ENCODE results near the gene CDIPT.

CDIPT gene

DNA sequence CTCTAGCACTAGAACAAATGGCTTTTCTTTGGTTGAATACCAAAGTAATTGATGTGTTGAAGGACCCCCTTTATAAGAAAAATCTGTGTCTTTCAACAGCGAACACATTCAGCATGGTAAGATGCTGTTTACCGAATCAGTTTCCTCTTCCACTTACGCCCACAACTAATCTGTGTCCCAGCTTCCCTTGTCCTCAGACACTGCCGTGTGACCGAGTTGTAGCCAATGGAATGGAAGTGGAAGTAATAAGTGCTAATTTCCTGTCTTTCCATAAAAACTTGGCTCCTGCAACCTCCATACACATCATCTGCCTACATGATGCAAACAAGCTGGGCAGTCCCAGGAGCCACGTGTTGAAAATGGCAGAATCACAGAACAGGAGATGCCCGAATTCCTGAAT, 10.4 kb downstream of the CDIPT start:
- H3K27me3 ChIP-seq (ENCODE audit: control insufficient read depth, insufficient read depth, low read length): no peaks in the 10 kb centered on the region

DNA sequence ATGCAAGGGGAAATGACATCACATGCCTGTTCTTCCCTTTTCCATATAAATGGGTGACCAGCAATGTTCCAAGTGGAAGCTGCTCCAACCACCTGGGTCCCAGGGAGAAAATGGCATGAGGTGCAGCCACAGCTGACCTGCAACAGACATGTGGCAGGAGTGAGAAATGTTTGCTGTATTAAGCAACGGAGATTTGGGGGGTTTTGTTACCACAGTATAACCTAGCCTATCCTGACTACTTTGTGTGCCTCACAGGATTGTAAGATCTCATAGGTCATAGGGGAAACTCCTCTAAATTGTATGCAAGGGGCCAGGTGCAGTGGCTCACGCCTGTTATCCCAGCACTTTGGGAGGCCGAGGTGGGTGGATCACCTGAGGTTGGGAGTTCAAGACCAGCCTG, 12.0 kb downstream of the CDIPT start:
- Histone ChIP-seq H3K36me3 (ENCODE audit: control insufficient read depth, low read depth, low read length) (no peaks in the 10 kb centered on the region), H3K4me3 (ENCODE audit: low read length) (no peak overlapping the region), H3K4me1 (ENCODE audit: control insufficient read depth, low read depth, low read length) (no peaks in the 10 kb centered on the region), H3K9ac (ENCODE audit: low read length) (no peak overlapping the region), H3K27ac (ENCODE audit: low read length) (no peak overlapping the region), H3K27me3 (ENCODE audit: control insufficient read depth, insufficient read depth, low read length) (no peaks in the 10 kb centered on the region), H3K9me3 (ENCODE audit: control insufficient read depth, low read depth, low read length) (no peaks in the 10 kb centered on the region)

More for the DNA sequence above, 10.4 kb downstream of the CDIPT start:
- no peaks in the 10 kb centered on the region for H3K36me3 ChIP-seq (ENCODE audit: control insufficient read depth, low read depth, low read length)
- no peak overlapping the region for H3K27ac ChIP-seq (ENCODE audit: low read length)
- H3K9ac ChIP-seq (ENCODE audit: low read length): no peak overlapping the region
- H3K4me1 ChIP-seq (ENCODE audit: control insufficient read depth, low read depth, low read length): no peaks in the 10 kb centered on the region
- H3K4me3 ChIP-seq (ENCODE audit: low read length): no peak overlapping the region
- no peaks in the 10 kb centered on the region for H3K9me3 ChIP-seq (ENCODE audit: control insufficient read depth, low read depth, low read length)

DNA sequence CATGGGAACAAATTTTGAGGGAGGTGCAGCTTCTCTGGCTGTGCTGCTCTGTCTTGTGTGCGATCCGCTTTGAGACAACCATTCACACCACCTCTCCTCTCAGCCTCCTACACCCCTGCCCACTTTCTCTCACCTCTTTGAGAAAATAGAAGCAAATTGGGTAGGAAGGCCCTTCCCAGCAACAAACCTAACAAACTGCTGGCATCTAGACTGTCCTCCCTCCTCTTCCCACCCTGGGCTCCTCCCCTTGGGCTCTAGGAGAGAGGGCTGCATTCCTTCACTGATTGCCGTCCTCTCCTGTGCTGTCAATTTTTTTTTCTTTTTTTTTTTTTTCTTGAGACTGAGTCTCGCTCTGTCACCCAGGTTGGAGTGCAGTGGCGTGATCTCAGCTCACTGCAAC, 13.5 kb downstream of the CDIPT start:
- Histone ChIP-seq H3K4me1 (ENCODE audit: control insufficient read depth, low read depth, low read length) (no peaks in the 10 kb centered on the region), H3K9me3 (ENCODE audit: control insufficient read depth, low read depth, low read length) (no peaks in the 10 kb centered on the region), H3K9ac (ENCODE audit: low read length) (no peak overlapping the region), H3K27ac (ENCODE audit: low read length) (no peak overlapping the region), H3K36me3 (ENCODE audit: control insufficient read depth, low read depth, low read length) (no peaks in the 10 kb centered on the region), H3K27me3 (ENCODE audit: control insufficient read depth, insufficient read depth, low read length) (no peaks in the 10 kb centered on the region), H3K4me3 (ENCODE audit: low read length) (no peak overlapping the region)

DNA sequence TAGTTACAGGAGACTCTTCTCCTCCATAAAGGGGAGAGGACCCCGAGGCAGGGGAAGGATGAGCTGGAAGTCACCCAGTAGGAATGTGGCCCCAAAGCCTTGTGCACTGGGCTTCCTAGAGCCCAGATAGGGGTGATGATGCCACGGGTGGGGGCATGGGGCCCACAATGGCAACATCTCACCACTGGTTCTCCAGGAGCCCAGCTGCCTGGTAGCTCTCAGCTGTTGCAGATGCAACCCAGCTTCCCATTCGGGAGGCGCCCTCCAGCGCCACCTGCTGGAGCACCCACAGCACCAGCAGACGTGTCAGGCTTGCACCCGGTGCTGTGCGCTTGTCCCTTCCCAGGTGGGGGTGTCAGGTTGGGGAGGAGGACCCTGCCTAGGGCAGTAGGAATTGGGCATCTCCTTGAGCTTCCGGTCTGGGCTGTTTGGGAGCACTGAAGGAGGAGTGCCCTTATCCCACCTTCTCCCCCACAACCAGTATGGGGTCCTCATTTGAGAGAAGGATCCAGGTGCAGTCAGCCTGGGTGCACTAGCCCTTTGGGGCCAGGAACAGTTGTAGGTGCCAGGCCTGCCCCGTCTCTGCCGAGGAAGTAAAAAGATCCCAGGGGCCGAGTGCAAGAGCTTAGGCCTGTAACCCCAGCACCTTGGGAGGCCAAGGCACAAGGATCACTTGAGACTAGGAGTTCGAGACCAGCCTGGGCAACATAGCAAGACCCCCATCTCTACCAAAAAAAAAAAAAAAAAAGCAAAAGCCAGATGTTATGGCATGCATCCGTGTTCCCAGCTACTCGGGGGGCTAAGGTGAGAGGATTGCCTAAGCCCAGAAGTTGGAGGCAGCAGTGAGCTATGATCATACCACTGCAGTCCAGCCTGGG, 14.4 kb downstream of the CDIPT start:
- no peaks in the 10 kb centered on the region for H3K9me3 ChIP-seq (ENCODE audit: control insufficient read depth, low read depth, low read length)
- no peaks in the 10 kb centered on the region for H3K36me3 ChIP-seq (ENCODE audit: control insufficient read depth, low read depth, low read length)

DNA sequence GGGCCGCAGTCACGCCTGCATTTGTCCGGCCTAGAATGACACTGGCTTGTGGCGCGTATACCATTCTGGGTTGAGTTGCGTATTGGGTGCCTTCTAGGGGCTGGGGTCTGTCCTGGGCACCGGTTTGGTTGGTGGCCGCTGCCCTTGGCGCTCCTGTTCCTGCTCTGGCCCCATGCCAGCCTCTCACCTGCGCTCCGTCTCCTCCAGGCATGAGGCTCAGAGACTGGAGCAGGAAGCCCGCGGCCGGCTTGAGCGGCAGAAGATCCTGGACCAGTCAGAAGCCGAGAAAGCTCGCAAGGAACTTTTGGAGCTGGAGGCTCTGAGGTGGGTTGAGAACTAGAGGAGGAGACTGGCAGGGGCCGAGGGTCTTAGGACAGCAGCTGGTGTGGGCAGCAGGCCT, 17.4 kb downstream of the CDIPT start:
- no peaks in the 10 kb centered on the region for H3K9me3 ChIP-seq (ENCODE audit: control insufficient read depth, low read depth, low read length)
- no peak overlapping the region for H3K9ac ChIP-seq (ENCODE audit: low read length)
- H3K27me3 ChIP-seq (ENCODE audit: control insufficient read depth, insufficient read depth, low read length): no peaks in the 10 kb centered on the region
- no peaks in the 10 kb centered on the region for H3K4me1 ChIP-seq (ENCODE audit: control insufficient read depth, low read depth, low read length)
- H3K4me3 ChIP-seq (ENCODE audit: low read length): no peak overlapping the region
- H3K36me3 ChIP-seq (ENCODE audit: control insufficient read depth, low read depth, low read length): no peaks in the 10 kb centered on the region
- no peak overlapping the region for H3K27ac ChIP-seq (ENCODE audit: low read length)

More for the DNA sequence above, 14.4 kb downstream of the CDIPT start:
- Histone ChIP-seq H3K4me1 (ENCODE audit: control insufficient read depth, low read depth, low read length) (no peaks in the 10 kb centered on the region), H3K27me3 (ENCODE audit: control insufficient read depth, insufficient read depth, low read length) (no peaks in the 10 kb centered on the region), H3K9ac (ENCODE audit: low read length) (no peak overlapping the region), H3K27ac (ENCODE audit: low read length) (no peak overlapping the region), H3K4me3 (ENCODE audit: low read length) (no peak overlapping the region)

DNA sequence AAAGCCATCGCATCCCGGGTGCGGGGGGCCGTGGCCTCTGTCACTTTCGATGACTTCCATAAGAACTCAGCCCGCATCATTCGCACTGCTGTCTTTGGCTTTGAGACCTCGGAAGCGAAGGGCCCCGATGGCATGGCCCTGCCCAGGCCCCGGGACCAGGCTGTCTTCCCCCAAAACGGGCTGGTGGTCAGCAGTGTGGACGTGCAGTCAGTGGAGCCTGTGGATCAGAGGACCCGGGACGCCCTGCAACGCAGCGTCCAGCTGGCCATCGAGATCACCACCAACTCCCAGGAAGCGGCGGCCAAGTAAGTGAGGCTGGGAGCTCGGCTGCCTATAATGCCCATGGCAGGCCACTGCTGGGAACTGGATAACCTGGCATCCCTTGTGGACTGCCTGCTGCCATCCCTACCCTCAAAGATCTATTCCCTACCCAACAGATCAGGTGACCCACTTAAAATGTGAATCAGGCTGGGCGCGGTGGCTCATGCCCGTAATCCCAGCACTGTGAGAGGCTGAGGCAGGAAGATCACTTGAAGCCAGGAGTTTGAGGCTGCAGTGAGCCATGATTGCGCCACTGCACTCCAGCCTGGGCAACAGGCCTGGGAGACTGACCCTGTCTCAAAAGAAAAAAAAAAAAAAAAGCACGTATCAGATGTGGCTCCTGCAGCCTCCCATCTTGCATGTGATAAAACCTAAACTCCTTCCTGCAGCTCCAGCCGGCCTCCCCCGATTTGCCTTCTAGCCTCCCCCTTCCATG, 18.3 kb downstream of the CDIPT start:
- H3K9me3 ChIP-seq (ENCODE audit: control insufficient read depth, low read depth, low read length): no peaks in the 10 kb centered on the region
- no peaks in the 10 kb centered on the region for H3K36me3 ChIP-seq (ENCODE audit: control insufficient read depth, low read depth, low read length)
- H3K9ac ChIP-seq (ENCODE audit: low read length): no peak overlapping the region
- H3K4me1 ChIP-seq (ENCODE audit: control insufficient read depth, low read depth, low read length): no peaks in the 10 kb centered on the region
- H3K27me3 ChIP-seq (ENCODE audit: control insufficient read depth, insufficient read depth, low read length): no peaks in the 10 kb centered on the region
- H3K4me3 ChIP-seq (ENCODE audit: low read length): no peak overlapping the region
- H3K27ac ChIP-seq (ENCODE audit: low read length): no peak overlapping the region

DNA sequence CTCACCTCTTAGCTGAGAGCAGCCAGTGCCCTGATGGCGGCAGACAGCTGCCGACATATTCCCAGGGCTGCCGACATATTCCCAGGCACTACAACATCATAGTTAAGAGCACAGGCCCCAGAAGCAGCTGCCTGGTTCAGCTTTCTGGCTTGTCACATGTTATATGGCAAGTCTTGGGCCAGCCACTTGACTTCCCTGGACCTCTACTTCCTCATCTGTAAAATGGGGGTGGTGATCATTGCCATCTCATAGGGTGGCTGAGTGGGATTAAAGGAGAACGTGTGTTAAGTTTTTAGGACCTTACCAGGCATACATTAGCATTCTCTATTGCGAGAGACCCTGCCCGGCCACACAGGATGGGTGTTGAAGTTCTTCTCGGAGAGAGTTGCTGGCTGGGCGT, 19.1 kb downstream of the CDIPT start:
- Histone ChIP-seq H3K9me3 (ENCODE audit: control insufficient read depth, low read depth, low read length) (no peaks in the 10 kb centered on the region), H3K9ac (ENCODE audit: low read length) (no peak overlapping the region), H3K27me3 (ENCODE audit: control insufficient read depth, insufficient read depth, low read length) (no peaks in the 10 kb centered on the region), H3K4me1 (ENCODE audit: control insufficient read depth, low read depth, low read length) (no peaks in the 10 kb centered on the region), H3K36me3 (ENCODE audit: control insufficient read depth, low read depth, low read length) (no peaks in the 10 kb centered on the region), H3K4me3 (ENCODE audit: low read length) (no peak overlapping the region), H3K27ac (ENCODE audit: low read length) (no peak overlapping the region)

DNA sequence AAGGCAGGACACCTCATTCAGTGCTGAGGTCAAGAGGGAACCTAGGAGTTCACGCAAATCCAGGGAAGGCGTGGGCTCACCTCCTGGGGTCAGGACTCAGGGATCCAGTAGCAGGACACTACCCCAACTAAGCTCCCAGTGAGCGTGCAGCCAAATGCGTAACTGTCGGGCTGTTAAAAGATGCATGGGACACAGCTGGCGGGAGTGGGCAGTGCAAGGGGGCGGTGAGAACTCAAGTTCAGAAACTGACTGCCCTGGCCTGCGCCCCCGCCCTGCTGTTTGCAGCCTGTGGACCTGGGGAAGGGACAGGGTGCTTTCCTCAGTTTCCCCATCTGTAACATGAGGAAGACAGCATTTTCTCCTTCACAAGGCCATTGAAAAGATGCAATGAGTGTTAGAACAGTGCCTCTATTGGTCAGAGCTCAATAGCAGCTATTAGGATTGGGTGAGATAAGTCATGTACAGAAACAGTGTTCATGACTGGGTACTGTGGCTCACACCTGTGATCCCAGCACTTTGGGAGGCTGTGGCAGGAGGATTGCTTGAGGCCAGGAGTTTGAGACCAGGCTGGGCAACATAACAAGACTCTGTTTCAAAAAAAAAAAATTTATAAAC, 20.2 kb downstream of the CDIPT start:
- H3K4me3 ChIP-seq (ENCODE audit: low read length): no peak overlapping the region
- no peaks in the 10 kb centered on the region for H3K4me1 ChIP-seq (ENCODE audit: control insufficient read depth, low read depth, low read length)
- H3K27me3 ChIP-seq (ENCODE audit: control insufficient read depth, insufficient read depth, low read length): no peaks in the 10 kb centered on the region
- H3K9ac ChIP-seq (ENCODE audit: low read length): no peak overlapping the region
- no peaks in the 10 kb centered on the region for H3K9me3 ChIP-seq (ENCODE audit: control insufficient read depth, low read depth, low read length)
- H3K36me3 ChIP-seq (ENCODE audit: control insufficient read depth, low read depth, low read length): no peaks in the 10 kb centered on the region
- no peak overlapping the region for H3K27ac ChIP-seq (ENCODE audit: low read length)

DNA sequence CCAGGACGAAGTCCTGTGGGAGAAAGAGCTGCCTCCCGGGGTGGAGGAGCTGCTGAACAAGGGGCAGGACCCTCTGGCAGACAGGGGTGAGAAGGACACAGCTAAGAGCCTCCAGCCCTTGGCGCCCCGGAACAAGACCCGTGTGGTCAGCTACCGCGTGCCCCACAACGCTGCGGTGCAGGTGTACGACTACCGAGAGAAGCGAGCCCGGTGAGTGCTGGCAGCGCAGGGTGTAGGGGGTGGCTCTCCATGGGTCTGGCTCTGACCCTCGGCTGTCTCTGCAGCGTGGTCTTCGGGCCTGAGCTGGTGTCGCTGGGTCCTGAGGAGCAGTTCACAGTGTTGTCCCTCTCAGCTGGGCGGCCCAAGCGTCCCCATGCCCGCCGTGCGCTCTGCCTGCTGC, 21.4 kb downstream of the CDIPT start:
- Histone ChIP-seq H3K4me3 (ENCODE audit: low read length) (no peak overlapping the region), H3K36me3 (ENCODE audit: control insufficient read depth, low read depth, low read length) (no peaks in the 10 kb centered on the region), H3K27me3 (ENCODE audit: control insufficient read depth, insufficient read depth, low read length) (no peaks in the 10 kb centered on the region), H3K9ac (ENCODE audit: low read length) (no peak overlapping the region), H3K27ac (ENCODE audit: low read length) (no peak overlapping the region), H3K9me3 (ENCODE audit: control insufficient read depth, low read depth, low read length) (no peaks in the 10 kb centered on the region), H3K4me1 (ENCODE audit: control insufficient read depth, low read depth, low read length) (no peaks in the 10 kb centered on the region)

DNA sequence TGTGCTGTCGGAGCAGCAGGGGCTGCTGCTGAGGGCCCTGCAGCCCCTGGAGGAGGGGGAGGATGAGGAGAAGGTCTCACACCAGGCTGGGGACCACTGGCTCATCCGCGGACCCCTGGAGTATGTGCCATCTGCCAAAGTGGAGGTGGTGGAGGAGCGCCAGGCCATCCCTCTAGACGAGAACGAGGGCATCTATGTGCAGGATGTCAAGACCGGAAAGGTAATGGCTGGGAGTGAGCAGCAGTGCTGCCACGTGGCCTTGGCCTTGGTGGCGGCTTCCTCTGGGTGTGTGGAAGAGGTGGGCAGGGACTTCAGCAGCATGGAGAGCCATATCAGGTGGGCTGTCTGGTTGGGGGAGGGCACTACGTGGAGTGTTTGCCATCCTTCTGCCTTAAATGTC, 22.8 kb downstream of the CDIPT start:
- Histone ChIP-seq H3K4me3 (ENCODE audit: low read length) (no peak overlapping the region), H3K4me1 (ENCODE audit: control insufficient read depth, low read depth, low read length) (no peaks in the 10 kb centered on the region), H3K36me3 (ENCODE audit: control insufficient read depth, low read depth, low read length) (no peaks in the 10 kb centered on the region), H3K27me3 (ENCODE audit: control insufficient read depth, insufficient read depth, low read length) (no peaks in the 10 kb centered on the region), H3K9me3 (ENCODE audit: control insufficient read depth, low read depth, low read length) (no peaks in the 10 kb centered on the region), H3K27ac (ENCODE audit: low read length) (no peak overlapping the region), H3K9ac (ENCODE audit: low read length) (no peak overlapping the region)

DNA sequence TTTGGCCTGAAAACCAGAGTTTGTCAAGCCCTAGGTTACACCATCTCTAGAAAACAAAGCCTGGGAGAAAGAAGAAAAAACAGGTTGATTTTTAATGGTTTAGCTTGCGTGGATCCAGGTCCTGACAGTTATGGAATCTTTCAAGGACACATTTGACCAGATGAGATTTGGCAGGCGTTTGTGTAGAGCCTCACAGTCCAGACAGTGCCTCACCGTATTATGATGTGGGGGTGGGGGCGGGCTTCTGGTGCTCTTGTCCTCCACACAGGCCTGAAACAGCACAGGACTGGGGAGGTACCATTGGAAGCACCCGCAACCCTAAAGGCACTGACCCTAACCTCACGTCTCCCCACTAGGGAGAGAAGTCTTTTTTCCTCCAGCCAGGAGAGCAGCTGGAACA, 23.2 kb downstream of the CDIPT start:
- Histone ChIP-seq H3K9me3 (ENCODE audit: control insufficient read depth, low read depth, low read length) (no peaks in the 10 kb centered on the region), H3K36me3 (ENCODE audit: control insufficient read depth, low read depth, low read length) (no peaks in the 10 kb centered on the region), H3K4me1 (ENCODE audit: control insufficient read depth, low read depth, low read length) (no peaks in the 10 kb centered on the region)

More for the DNA sequence above, 23.2 kb downstream of the CDIPT start:
- Histone ChIP-seq H3K9ac (ENCODE audit: low read length) (no peak overlapping the region), H3K4me3 (ENCODE audit: low read length) (no peak overlapping the region), H3K27me3 (ENCODE audit: control insufficient read depth, insufficient read depth, low read length) (no peaks in the 10 kb centered on the region), H3K27ac (ENCODE audit: low read length) (no peak overlapping the region)

Data from iPS-18a (cell line).